PC-3 (cell line): ENCODE measurements around the gene NHLRC2.

Experiments used
- CTCF ChIP-seq: fragments of 300-600 bp; sonication (generic); conservative IDR thresholded peaks from 2 replicates; pipeline ENCODE4 v1.5.1; 2017; ENCODE audit warnings: antibody characterized with exemption, low read depth, mild to moderate bottlenecking, low read length
- EZH2 ChIP-seq: fragments of 300-600 bp; sonication (generic); IDR thresholded peaks from one replicate; pipeline ENCODE4 v1.6.1; 2017; ENCODE audit warnings: antibody characterized with exemption, mild to moderate bottlenecking, low read length; ENCODE audit not compliant: unreplicated experiment

DNA sequence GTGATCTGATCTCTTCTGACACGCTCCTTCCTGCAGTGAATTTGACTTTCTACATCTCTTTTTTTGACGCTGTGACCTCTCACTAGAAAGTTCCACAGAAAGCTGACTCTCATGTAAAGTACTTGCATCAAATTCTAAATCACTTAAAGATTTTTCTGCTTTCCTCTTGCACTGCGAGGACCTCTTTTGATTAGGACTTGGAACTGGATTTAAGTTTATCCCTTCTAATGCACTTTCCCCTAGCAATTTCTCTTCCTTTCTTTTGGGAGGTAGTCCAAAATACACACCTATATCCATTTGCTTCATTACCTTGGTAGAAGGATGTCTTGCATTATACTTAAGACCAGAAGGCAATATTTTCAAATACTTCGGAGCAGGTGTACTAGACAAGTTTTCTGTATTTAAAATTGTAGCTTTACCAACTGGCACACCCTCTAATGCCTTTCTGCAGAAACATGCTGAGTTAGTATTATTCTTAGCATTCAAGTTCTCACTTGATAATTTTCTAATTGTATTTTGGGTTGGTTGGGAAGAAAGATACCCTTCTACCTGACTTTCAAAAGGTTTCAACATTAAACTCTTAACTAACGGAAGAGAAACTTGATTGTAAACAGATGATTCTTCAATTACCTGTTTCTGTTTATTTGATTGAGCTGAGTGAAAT is 5.2 kb upstream of the NHLRC2 start:
- no peak for TF ChIP-seq CTCF
- no peak for TF ChIP-seq EZH2
